OCI-LY1 (cell line): ENCODE results near the gene COG6.

ENCODE experiments used
- H2AFZ ChIP-seq: fragments of 200-600 bp; sonication (generic), shearing (Covaris generic); 2 replicates; pipeline ENCODE4 v1.6.0; 2014; ENCODE audit warnings: antibody characterized with exemption, mild to moderate bottlenecking, low read length
- H3F3A ChIP-seq: fragments of 200-600 bp; sonication (generic), shearing (Covaris generic); 2 replicates; pipeline ENCODE4 v1.6.0; 2014; ENCODE audit warnings: mild to moderate bottlenecking, antibody characterized with exemption, low read length, moderate library complexity; ENCODE audit not compliant: insufficient read depth
- H3K27ac ChIP-seq: fragments of 200-600 bp; sonication (generic); 2 replicates; pipeline ENCODE4 v1.5.1; 2014; ENCODE audit warnings: low read length, mixed run types, mild to moderate bottlenecking, low read depth; ENCODE audit not compliant: poor library complexity, severe bottlenecking
- H3K27me3 ChIP-seq: fragments of 200-600 bp; sonication (generic); 2 replicates; pipeline ENCODE4 v1.6.0; 2014; ENCODE audit warnings: antibody characterized with exemption, mild to moderate bottlenecking, low read length, moderate library complexity; ENCODE audit not compliant: insufficient read depth
- H3K36me3 ChIP-seq: fragments of 200-600 bp; sonication (generic); 2 replicates; pipeline ENCODE4 v1.6.1; 2014; ENCODE audit warnings: mild to moderate bottlenecking, antibody characterized with exemption, low read length, moderate library complexity, mixed read lengths; ENCODE audit not compliant: insufficient read depth
- H3K4me1 ChIP-seq: fragments of 200-600 bp; sonication (generic); 2 replicates; pipeline ENCODE4 v1.5.1; 2014; ENCODE audit warnings: mild to moderate bottlenecking, low read length, moderate library complexity; ENCODE audit not compliant: insufficient read depth, severe bottlenecking
- H3K4me2 ChIP-seq: fragments of 200-600 bp; sonication (generic), shearing (Covaris generic); 2 replicates; pipeline ENCODE4 v1.6.1; 2014; ENCODE audit warnings: low read length
- H3K4me3 ChIP-seq: fragments of 200-600 bp; sonication (generic); 2 replicates; pipeline ENCODE4 v1.5.1; 2014; ENCODE audit warnings: low read length, low read depth, mild to moderate bottlenecking, mixed read lengths; ENCODE audit not compliant: poor library complexity, severe bottlenecking
- H3K79me2 ChIP-seq: fragments of 200-600 bp; shearing (Covaris generic); 2 replicates; pipeline ENCODE4 v1.6.1; 2016; ENCODE audit warnings: mixed run types, low read length, mixed read lengths; ENCODE audit not compliant: insufficient read depth
- H3K9ac ChIP-seq: fragments of 200-600 bp; sonication (generic), shearing (Covaris generic); 2 replicates; pipeline ENCODE4 v1.6.1; 2014; ENCODE audit warnings: mild to moderate bottlenecking, low read length, mixed read lengths
- H3K9me2 ChIP-seq: fragments of 200-600 bp; sonication (generic), shearing (Covaris generic); 2 replicates; pipeline ENCODE4 v1.6.1; 2014; ENCODE audit warnings: low read depth, mild to moderate bottlenecking, low read length, mixed read lengths
- H3K9me3 ChIP-seq: fragments of 200-600 bp; shearing (Covaris generic); 2 replicates; pipeline ENCODE4 v1.6.1; 2014; ENCODE audit warnings: low read length, mixed read lengths
- H4K20me1 ChIP-seq: fragments of 200-600 bp; sonication (generic), shearing (Covaris generic); 2 replicates; pipeline ENCODE4 v1.6.0; 2016; ENCODE audit warnings: mild to moderate bottlenecking, low read length; ENCODE audit not compliant: insufficient read depth
- EZH2 ChIP-seq: fragments of 200-600 bp; sonication (generic), shearing (Covaris generic); IDR thresholded peaks from 2 replicates; pipeline ENCODE4 v1.8.0; 2017; ENCODE audit warnings: borderline replicate concordance, mixed run types, mild to moderate bottlenecking, antibody characterized with exemption, low read length, moderate library complexity, mixed read lengths
- TF ChIP-seq, protein P1 (sequence below): fragments of 200-600 bp; sonication (generic), shearing (Covaris generic); IDR thresholded peaks from 2 replicates; pipeline ENCODE4 v1.5.1; 2017; ENCODE audit warnings: mild to moderate bottlenecking, antibody characterized with exemption, low read length, moderate library complexity, mixed read lengths

COG6 gene

DNA sequence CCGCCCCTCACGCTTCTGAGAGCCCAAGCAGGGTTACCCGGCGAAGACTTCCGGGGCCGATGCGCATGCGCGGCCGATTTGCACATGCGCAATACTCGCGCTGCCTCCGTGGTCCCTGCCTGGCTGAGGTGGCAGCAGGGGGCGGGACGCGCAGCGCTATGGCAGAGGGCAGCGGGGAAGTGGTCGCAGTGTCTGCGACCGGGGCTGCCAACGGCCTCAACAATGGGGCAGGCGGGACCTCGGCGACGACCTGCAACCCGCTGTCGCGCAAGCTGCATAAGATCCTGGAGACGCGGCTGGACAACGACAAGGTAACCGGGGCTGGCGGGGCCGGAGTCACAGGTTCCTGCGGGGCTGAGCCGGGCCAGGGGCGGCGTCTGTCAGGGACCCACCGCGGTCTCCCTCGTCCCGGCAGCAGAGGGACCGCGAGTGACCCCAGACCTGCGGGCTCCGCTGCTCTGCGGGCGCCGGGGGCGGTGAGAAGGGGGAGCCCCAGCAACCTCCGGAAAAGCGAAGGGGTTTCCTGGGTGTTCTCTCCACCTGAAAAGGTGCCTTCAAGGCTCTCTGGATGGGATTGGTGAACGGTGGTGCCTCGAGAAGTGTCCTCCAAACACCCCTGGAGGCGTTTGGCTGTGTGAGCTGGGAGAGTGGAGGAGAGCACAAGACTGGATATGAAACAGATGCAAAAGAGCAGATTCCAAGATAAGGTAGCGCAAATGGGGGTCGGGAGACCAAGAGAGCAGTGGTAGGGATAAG, at the start of gene COG6:
TSS of gene COG6 (plus strand) at position 94 of the 756 bp plus-strand sequence. CDS start at position 159, 65 bp downstream.
- Histone ChIP-seq H3K27ac (no peak within 1 kb of the TSS), H3K9me2 (no peaks in the 10 kb centered on the region), H4K20me1 (no peaks in the 10 kb centered on the region), H3K27me3 (no peaks in the 10 kb centered on the region), H3K36me3 (peaks cover 6% of the 10 kb centered on the region; the same call in 1 of the 2 replicates), H3K79me2 (peaks cover 13% of the 10 kb centered on the region; the same call in 1 of the 2 replicates), H3K9me3 (no peaks in the 10 kb centered on the region), H3F3A (no peaks in the 10 kb centered on the region), H3K4me1 (peaks cover 16% of the 10 kb centered on the region), H3K4me3 (peak within 1 kb of the TSS; percentile 84), H3K9ac (peak within 1 kb of the TSS; percentile 81), H3K4me2 (peak within 1 kb of the TSS; percentile 96), H2AFZ (peak within 1 kb of the TSS; percentile 99)
- TF ChIP-seq, protein P1, sequence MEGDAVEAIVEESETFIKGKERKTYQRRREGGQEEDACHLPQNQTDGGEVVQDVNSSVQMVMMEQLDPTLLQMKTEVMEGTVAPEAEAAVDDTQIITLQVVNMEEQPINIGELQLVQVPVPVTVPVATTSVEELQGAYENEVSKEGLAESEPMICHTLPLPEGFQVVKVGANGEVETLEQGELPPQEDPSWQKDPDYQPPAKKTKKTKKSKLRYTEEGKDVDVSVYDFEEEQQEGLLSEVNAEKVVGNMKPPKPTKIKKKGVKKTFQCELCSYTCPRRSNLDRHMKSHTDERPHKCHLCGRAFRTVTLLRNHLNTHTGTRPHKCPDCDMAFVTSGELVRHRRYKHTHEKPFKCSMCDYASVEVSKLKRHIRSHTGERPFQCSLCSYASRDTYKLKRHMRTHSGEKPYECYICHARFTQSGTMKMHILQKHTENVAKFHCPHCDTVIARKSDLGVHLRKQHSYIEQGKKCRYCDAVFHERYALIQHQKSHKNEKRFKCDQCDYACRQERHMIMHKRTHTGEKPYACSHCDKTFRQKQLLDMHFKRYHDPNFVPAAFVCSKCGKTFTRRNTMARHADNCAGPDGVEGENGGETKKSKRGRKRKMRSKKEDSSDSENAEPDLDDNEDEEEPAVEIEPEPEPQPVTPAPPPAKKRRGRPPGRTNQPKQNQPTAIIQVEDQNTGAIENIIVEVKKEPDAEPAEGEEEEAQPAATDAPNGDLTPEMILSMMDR: no peak
- TF ChIP-seq EZH2: no peak

DNA sequence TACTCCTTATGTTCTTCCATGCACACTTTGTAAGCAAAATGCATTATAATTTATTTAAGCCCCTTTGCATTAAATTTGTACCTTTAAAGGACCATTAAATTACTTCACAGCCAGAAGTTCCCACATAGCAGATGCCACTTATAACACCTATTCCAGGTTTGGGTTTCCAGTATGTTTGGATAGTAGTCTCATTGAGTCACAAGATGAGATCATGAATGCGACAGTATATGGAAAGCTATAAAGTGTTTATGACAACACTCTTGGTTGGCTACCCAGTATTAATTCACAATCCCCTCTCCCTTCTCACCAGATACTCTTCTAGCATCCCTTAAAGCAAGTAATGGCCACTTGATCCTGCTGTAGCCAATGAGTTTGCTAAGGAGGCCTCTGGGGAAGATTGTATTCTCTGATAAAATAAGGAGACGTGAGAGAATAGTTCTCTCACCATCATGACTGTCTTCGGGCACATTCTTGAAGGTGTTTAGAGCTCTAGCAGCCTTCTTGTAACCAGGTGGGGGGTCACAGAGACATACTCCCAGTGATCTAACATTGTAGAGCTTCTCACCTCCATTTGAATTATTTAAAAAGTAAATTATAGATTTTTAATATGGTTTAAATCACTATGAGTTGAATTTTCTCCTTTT, 49.7 kb upstream of the COG6 start:
- no peaks in the 10 kb centered on the region for H3K4me1 ChIP-seq
- H3K9me2 ChIP-seq: no peaks in the 10 kb centered on the region
- H3K79me2 ChIP-seq: no peaks in the 10 kb centered on the region
- H3F3A ChIP-seq: no peaks in the 10 kb centered on the region
- H3K9me3 ChIP-seq: no peaks in the 10 kb centered on the region
- H3K4me2 ChIP-seq: no peak overlapping the region
- H3K27ac ChIP-seq: no peak overlapping the region
- no peak overlapping the region for H3K9ac ChIP-seq
- TF ChIP-seq EZH2: no peak
- TF ChIP-seq, protein P1: no peak
- no peaks in the 10 kb centered on the region for H3K36me3 ChIP-seq
- H3K4me3 ChIP-seq: no peak overlapping the region
- no peak overlapping the region for H2AFZ ChIP-seq
- H3K27me3 ChIP-seq: 0 out of 2 replicates have a peak, but pooled peaks cover 4% of the 10 kb centered on the region
- H4K20me1 ChIP-seq: no peaks in the 10 kb centered on the region

DNA sequence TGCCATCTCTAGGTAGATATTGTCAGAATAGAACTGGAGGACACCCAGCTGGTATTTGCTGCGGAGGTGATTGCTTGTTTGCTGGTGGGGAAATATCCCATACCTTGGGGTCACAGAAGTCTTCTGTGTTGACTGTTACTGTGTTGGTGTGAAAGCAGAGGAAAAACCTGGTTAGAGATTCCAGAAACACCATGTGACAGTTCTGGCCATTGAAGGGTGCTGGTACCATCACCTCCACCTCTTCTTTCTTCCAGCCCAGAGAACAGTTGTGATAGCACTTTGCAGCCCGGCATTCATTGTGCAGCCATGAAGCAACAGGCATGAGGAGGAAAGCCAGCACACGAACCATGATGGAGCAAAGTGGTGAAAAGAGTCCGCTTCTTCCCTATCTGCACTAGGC, 47.6 kb upstream of the COG6 start:
- H3K4me3 ChIP-seq: no peak overlapping the region
- H3K9ac ChIP-seq: no peak overlapping the region
- no peak overlapping the region for H2AFZ ChIP-seq
- no peaks in the 10 kb centered on the region for H3K9me3 ChIP-seq
- H3K36me3 ChIP-seq: no peaks in the 10 kb centered on the region
- 0 out of 2 replicates have a peak, but pooled peaks cover 4% of the 10 kb centered on the region for H3K27me3 ChIP-seq
- no peak for TF ChIP-seq EZH2
- TF ChIP-seq, protein P1: no peak
- H3K4me1 ChIP-seq: no peaks in the 10 kb centered on the region
- no peaks in the 10 kb centered on the region for H3K79me2 ChIP-seq
- H3K9me2 ChIP-seq: no peaks in the 10 kb centered on the region
- no peak overlapping the region for H3K27ac ChIP-seq
- no peak overlapping the region for H3K4me2 ChIP-seq
- no peaks in the 10 kb centered on the region for H4K20me1 ChIP-seq
- no peaks in the 10 kb centered on the region for H3F3A ChIP-seq
